PC-3 (cell line): ENCODE data around the gene GSTT2.

Experiments
- EZH2 ChIP-seq: fragments of 300-600 bp; sonication (generic); IDR thresholded peaks from one replicate; pipeline ENCODE4 v1.6.1; 2017; ENCODE audit warnings: antibody characterized with exemption, mild to moderate bottlenecking, low read length; ENCODE audit not compliant: unreplicated experiment
- EZH2phosphoT487 ChIP-seq: fragments of 300-600 bp; sonication (generic); IDR thresholded peaks from 2 replicates; pipeline ENCODE4 v1.6.1; 2018; ENCODE audit warnings: mild to moderate bottlenecking, antibody characterized with exemption, low read length, borderline replicate concordance
- TF ChIP-seq, protein P1 (sequence below): fragments of 300-600 bp; sonication (generic); conservative IDR thresholded peaks from 2 replicates; pipeline ENCODE4 v1.5.1; 2017; ENCODE audit warnings: antibody characterized with exemption, low read depth, mild to moderate bottlenecking, low read length

DNA sequence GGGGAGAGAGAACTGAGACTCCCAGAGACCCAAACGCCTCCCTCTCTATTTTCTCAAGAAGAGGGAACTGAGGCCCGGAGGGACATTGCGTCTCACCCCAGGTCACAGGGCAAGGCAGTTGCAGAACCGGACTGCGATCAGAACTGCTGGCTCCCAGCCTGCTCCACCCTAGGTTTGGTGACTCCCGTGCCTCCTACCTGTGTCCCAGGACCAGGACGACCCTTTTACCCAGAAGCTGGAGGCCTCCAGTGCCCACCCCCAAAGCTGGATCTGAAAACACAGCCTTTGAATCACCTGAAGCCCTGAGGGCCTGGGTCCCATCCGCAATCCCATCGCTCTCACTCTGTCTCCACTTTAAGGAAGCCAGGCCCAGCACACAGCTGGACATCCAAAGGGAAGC, 24.0 kb downstream of the GSTT2 start:
- TF ChIP-seq, protein P1, sequence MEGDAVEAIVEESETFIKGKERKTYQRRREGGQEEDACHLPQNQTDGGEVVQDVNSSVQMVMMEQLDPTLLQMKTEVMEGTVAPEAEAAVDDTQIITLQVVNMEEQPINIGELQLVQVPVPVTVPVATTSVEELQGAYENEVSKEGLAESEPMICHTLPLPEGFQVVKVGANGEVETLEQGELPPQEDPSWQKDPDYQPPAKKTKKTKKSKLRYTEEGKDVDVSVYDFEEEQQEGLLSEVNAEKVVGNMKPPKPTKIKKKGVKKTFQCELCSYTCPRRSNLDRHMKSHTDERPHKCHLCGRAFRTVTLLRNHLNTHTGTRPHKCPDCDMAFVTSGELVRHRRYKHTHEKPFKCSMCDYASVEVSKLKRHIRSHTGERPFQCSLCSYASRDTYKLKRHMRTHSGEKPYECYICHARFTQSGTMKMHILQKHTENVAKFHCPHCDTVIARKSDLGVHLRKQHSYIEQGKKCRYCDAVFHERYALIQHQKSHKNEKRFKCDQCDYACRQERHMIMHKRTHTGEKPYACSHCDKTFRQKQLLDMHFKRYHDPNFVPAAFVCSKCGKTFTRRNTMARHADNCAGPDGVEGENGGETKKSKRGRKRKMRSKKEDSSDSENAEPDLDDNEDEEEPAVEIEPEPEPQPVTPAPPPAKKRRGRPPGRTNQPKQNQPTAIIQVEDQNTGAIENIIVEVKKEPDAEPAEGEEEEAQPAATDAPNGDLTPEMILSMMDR = no peak
- TF ChIP-seq EZH2 (no peak), EZH2phosphoT487 (no peak)
